ENCODE measurements around the gene CNTN2. TPM values are rescaled to one million over a fixed set of nuclear protein-coding genes. Genes with fewer than 3 reads are reported as not detected.

CNTN2 gene
- total RNA-seq, 1 experiment from 2014 or later = not detected

DNA sequence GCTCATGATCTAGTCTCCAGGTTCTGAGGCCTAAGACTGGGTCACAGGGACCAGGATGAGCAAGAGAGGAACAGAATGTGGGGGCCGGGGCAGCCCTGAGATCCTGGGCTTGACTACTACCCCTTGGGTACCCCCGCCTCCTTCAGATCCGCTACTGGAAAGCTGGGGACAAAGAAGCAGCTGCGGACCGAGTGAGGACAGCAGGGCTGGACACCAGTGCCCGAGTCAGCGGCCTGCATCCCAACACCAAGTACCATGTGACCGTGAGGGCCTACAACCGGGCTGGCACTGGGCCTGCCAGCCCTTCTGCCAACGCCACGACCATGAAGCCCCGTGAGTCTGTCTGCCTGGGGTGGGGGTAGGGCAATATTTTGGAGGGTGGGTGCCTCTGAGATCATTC is 28.8 kb downstream of the CNTN2 start:
- intact Hi-C loops (cut with micrococcal nuclease; ENCODE audit: unreplicated experiment) = no loop called here
- BruUV-seq (replicated peaks) = no TSS peak

DNA sequence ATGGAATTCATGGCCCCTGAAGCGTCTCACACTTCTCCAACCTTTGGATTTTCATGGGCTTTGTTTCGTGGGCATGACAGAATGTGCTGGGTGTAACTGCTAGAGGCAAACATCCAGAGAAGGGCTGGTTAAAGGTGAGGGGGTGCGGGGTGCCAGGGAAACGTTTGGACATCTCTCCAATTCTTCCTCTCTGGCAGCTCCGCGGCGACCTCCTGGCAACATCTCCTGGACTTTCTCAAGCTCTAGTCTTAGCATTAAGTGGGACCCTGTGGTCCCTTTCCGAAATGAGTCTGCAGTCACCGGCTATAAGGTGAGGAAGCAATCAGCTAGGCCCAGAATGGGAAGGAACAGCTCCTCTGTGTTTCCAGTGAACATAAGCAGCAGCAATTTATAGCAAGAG is 29.3 kb downstream of the CNTN2 start:
- no peaks in the 10 kb centered on the region for H3F3A ChIP-seq (ENCODE audit: insufficient read depth, low read depth)
- H4K20me1 ChIP-seq (ENCODE audit: insufficient read depth) = no peaks in the 10 kb centered on the region
- DNase-seq = no peak
- CTCF ChIA-PET = interaction anchor here (1.7 kb wide), 1 partner anchor 10 kb away, joined by 6 read pairs; no protein-coding TSS in a partner anchor
- POLR2A ChIA-PET (ENCODE audit: unreplicated experiment) = no interaction called here
- no peak overlapping the region for H3K4me3 ChIP-seq
- no peaks in the 10 kb centered on the region for H3K36me3 ChIP-seq (ENCODE audit: low read depth)
- intact Hi-C loops (cut with micrococcal nuclease; ENCODE audit: unreplicated experiment) = no loop called here
- H2AFZ ChIP-seq = no peak overlapping the region
- peaks cover 10% of the 10 kb centered on the region; the same call in 1 of the 2 replicates for H3K27me3 ChIP-seq (ENCODE audit: insufficient read depth, low read depth)
- no peaks in the 10 kb centered on the region for H3K9me2 ChIP-seq (ENCODE audit: insufficient read depth)
- no peaks in the 10 kb centered on the region for H3K4me1 ChIP-seq (replicated peaks; ENCODE audit: insufficient read depth)
- BruUV-seq (replicated peaks) = no TSS peak
- no peak for TF ChIP-seq EZH2 (IDR thresholded peaks at IDR 0.05; ENCODE audit: low read depth)
- TF ChIP-seq, protein P1, sequence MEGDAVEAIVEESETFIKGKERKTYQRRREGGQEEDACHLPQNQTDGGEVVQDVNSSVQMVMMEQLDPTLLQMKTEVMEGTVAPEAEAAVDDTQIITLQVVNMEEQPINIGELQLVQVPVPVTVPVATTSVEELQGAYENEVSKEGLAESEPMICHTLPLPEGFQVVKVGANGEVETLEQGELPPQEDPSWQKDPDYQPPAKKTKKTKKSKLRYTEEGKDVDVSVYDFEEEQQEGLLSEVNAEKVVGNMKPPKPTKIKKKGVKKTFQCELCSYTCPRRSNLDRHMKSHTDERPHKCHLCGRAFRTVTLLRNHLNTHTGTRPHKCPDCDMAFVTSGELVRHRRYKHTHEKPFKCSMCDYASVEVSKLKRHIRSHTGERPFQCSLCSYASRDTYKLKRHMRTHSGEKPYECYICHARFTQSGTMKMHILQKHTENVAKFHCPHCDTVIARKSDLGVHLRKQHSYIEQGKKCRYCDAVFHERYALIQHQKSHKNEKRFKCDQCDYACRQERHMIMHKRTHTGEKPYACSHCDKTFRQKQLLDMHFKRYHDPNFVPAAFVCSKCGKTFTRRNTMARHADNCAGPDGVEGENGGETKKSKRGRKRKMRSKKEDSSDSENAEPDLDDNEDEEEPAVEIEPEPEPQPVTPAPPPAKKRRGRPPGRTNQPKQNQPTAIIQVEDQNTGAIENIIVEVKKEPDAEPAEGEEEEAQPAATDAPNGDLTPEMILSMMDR (conservative IDR thresholded peaks at IDR 0.05) = no peak
- no peak overlapping the region for H3K27ac ChIP-seq
- H3K9me3 ChIP-seq (ENCODE audit: insufficient read depth, low read depth) = no peaks in the 10 kb centered on the region
- H3K4me2 ChIP-seq = no peak overlapping the region
- no peaks in the 10 kb centered on the region for H3K79me2 ChIP-seq (ENCODE audit: low read depth)

More for the DNA sequence above, 28.8 kb downstream of the CNTN2 start:
- TF ChIP-seq, protein P1 (conservative IDR thresholded peaks at IDR 0.05) = no peak
- TF ChIP-seq EZH2 (IDR thresholded peaks at IDR 0.05; ENCODE audit: low read depth) = no peak
- Histone ChIP-seq H3K9me2 (ENCODE audit: insufficient read depth) (no peaks in the 10 kb centered on the region), H3F3A (ENCODE audit: insufficient read depth, low read depth) (no peaks in the 10 kb centered on the region), H3K79me2 (ENCODE audit: low read depth) (no peaks in the 10 kb centered on the region), H4K20me1 (ENCODE audit: insufficient read depth) (no peaks in the 10 kb centered on the region), H3K4me3 (no peak overlapping the region), H3K9me3 (ENCODE audit: insufficient read depth, low read depth) (no peaks in the 10 kb centered on the region), H3K27me3 (ENCODE audit: insufficient read depth, low read depth) (peaks cover 14% of the 10 kb centered on the region), H3K4me1 (replicated peaks; ENCODE audit: insufficient read depth) (no peaks in the 10 kb centered on the region), H3K4me2 (no peak overlapping the region), H3K36me3 (ENCODE audit: low read depth) (no peaks in the 10 kb centered on the region), H2AFZ (no peak overlapping the region), H3K27ac (no peak overlapping the region)
- CTCF ChIA-PET = interaction anchor here (1.7 kb wide), 1 partner anchor 10 kb away, joined by 6 read pairs; no protein-coding TSS in a partner anchor
- DNase-seq = no peak
- POLR2A ChIA-PET (ENCODE audit: unreplicated experiment) = no interaction called here

DNA sequence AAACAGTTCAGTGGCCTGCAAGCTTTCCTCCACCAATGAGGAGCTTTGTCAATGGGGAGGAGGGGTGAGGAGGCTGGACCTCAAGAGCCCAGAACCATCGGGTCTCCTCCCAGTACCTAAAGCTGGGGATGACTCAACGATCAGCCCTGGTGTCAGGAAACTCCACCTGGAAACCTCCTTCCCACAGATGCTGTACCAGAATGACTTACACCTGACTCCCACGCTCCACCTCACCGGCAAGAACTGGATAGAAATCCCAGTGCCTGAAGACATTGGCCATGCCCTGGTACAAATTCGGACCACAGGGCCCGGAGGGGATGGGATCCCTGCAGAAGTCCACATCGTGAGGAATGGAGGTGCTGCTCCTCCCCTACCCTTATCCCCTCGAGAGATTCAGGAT is 29.9 kb downstream of the CNTN2 start:
- no peaks in the 10 kb centered on the region for H4K20me1 ChIP-seq (ENCODE audit: insufficient read depth)
- H3K27ac ChIP-seq = no peak overlapping the region
- H3K4me3 ChIP-seq = no peak overlapping the region
- H3F3A ChIP-seq (ENCODE audit: insufficient read depth, low read depth) = no peaks in the 10 kb centered on the region
- H3K79me2 ChIP-seq (ENCODE audit: low read depth) = no peaks in the 10 kb centered on the region
- H3K9me3 ChIP-seq (ENCODE audit: insufficient read depth, low read depth) = no peaks in the 10 kb centered on the region
- TF ChIP-seq, protein P1 (conservative IDR thresholded peaks at IDR 0.05) = no peak
- no peak for TF ChIP-seq EZH2 (IDR thresholded peaks at IDR 0.05; ENCODE audit: low read depth)
- no TSS peak for BruUV-seq (replicated peaks)
- ChIA-PET CTCF (interaction anchor here (1.7 kb wide), 1 partner anchor 11 kb away, joined by 6 read pairs; no protein-coding TSS in a partner anchor), POLR2A (ENCODE audit: unreplicated experiment) (no interaction called here)
- no peak overlapping the region for H2AFZ ChIP-seq
- no peaks in the 10 kb centered on the region for H3K36me3 ChIP-seq (ENCODE audit: low read depth)
- H3K27me3 ChIP-seq (ENCODE audit: insufficient read depth, low read depth) = peaks cover 10% of the 10 kb centered on the region; the same call in 1 of the 2 replicates
- intact Hi-C loops (cut with micrococcal nuclease; ENCODE audit: unreplicated experiment) = no loop called here
- no peak overlapping the region for H3K4me2 ChIP-seq
- no peaks in the 10 kb centered on the region for H3K9me2 ChIP-seq (ENCODE audit: insufficient read depth)
- no peak for DNase-seq
- H3K4me1 ChIP-seq (replicated peaks; ENCODE audit: insufficient read depth) = no peaks in the 10 kb centered on the region

All from PC-9 (cell line).